Mesendoderm (in vitro differentiated cells): ENCODE measurements around the gene TRIM71.

Source experiments
- DNase-seq: peaks from one replicate; pipeline ENCODE4 v3.0.0; 2013
- H2AK5ac ChIP-seq: 2 replicates; pipeline ENCODE4 v1.6.1; 2013; ENCODE audit warnings: low read length, inconsistent platforms
- H2BK120ac ChIP-seq: 2 replicates; pipeline ENCODE4 v1.6.1; 2013; ENCODE audit warnings: low read depth, mild to moderate bottlenecking, low read length, moderate library complexity, mixed read lengths
- H2BK15ac ChIP-seq: replicated peaks from 2 replicates; pipeline ENCODE4 v1.6.1; 2013; ENCODE audit warnings: low read depth, mild to moderate bottlenecking, moderate library complexity
- H2BK5ac ChIP-seq: 2 replicates; pipeline ENCODE4 v1.6.1; 2013; ENCODE audit warnings: low read length, inconsistent platforms
- H3K18ac ChIP-seq: 2 replicates; pipeline ENCODE4 v1.6.1; 2013; ENCODE audit warnings: mild to moderate bottlenecking, low read length, mixed read lengths
- H3K23ac ChIP-seq: one replicate; pipeline ENCODE4 v1.6.1; 2013; ENCODE audit warnings: low read length
- H3K27ac ChIP-seq: 2 replicates; pipeline ENCODE4 v1.5.1; 2013; ENCODE audit warnings: low read depth, mild to moderate bottlenecking, inconsistent platforms, low read length, moderate library complexity
- H3K27me3 ChIP-seq: 2 replicates; pipeline ENCODE4 v1.6.1; 2013; ENCODE audit warnings: low read length, control low read depth, mild to moderate bottlenecking, inconsistent platforms; ENCODE audit not compliant: insufficient read depth, poor library complexity
- H3K36me3 ChIP-seq: 2 replicates; pipeline ENCODE4 v1.6.1; 2013; ENCODE audit warnings: low read length, inconsistent platforms; ENCODE audit not compliant: control insufficient read depth, insufficient read depth
- H3K4ac ChIP-seq: one replicate; pipeline ENCODE4 v1.6.1; 2013; ENCODE audit warnings: low read depth, mild to moderate bottlenecking, low read length, moderate library complexity
- H3K4me1 ChIP-seq: 2 replicates; pipeline ENCODE4 v1.6.1; 2013; ENCODE audit warnings: low read depth, low read length, inconsistent platforms; ENCODE audit not compliant: control insufficient read depth
- H3K4me2 ChIP-seq: 2 replicates; pipeline ENCODE4 v1.6.1; 2013; ENCODE audit warnings: low read length
- H3K4me3 ChIP-seq: 2 replicates; pipeline ENCODE4 v1.5.1; 2013; ENCODE audit warnings: mild to moderate bottlenecking, low read length
- H3K56ac ChIP-seq: one replicate; pipeline ENCODE4 v1.6.1; 2013; ENCODE audit warnings: low read length
- H3K79me1 ChIP-seq: 2 replicates; pipeline ENCODE4 v1.6.1; 2013; ENCODE audit warnings: low read length, inconsistent platforms
- H3K79me2 ChIP-seq: 2 replicates; pipeline ENCODE4 v1.6.1; 2013; ENCODE audit warnings: mild to moderate bottlenecking, low read length; ENCODE audit not compliant: control insufficient read depth, insufficient read depth
- H3K9ac ChIP-seq: 2 replicates; pipeline ENCODE4 v1.6.1; 2013; ENCODE audit warnings: low read length, inconsistent platforms
- H4K5ac ChIP-seq: one replicate; pipeline ENCODE4 v1.6.1; 2013; ENCODE audit warnings: low read length
- H4K8ac ChIP-seq: one replicate; pipeline ENCODE4 v1.6.1; 2013; ENCODE audit warnings: low read depth, mild to moderate bottlenecking, control low read depth, low read length, moderate library complexity
- WGBS: extraction: QIAGEN DNeasy Blood & Tissue Kit; methylation state at CpG from one replicate; pipeline ENCODE4 v1.1.7; 2013; ENCODE audit warnings: low lambda C conversion rate, missing lambda C conversion rate; ENCODE audit not compliant: insufficient coverage; ENCODE audit errors: extremely low coverage; 5-methylcytosine and 5-hydroxymethylcytosine counted together

TRIM71 gene

GRCh38 chr3:32888739-32889138 lies 70.9 kb downstream of the TRIM71 start:
- Histone ChIP-seq H3K9ac (no peak overlapping the region), H3K4ac (no peak overlapping the region), H2BK120ac (no peak overlapping the region), H3K27ac (no peak overlapping the region), H2BK5ac (no peak overlapping the region), H2BK15ac (no peak overlapping the region), H3K4me3 (no peak overlapping the region), H3K36me3 (peaks cover 33% of the 10 kb centered on the region), H3K18ac (no peak overlapping the region), H4K8ac (no peak overlapping the region), H3K4me2 (no peak overlapping the region), H3K56ac (no peak overlapping the region), H3K79me1 (peaks cover 39% of the 10 kb centered on the region), H3K23ac (no peak overlapping the region), H3K27me3 (no peaks in the 10 kb centered on the region), H2AK5ac (no peak overlapping the region), H3K4me1 (no peaks in the 10 kb centered on the region), H4K5ac (no peak overlapping the region), H3K79me2 (peaks cover 55% of the 10 kb centered on the region)
- no peak for DNase-seq
- no CpG with 5 or more reads among the region's 1 CpG for WGBS

GRCh38 chr3:32890420-32891276 lies 72.9 kb downstream of the TRIM71 start:
- H3K79me1 ChIP-seq: peaks cover 27% of the 10 kb centered on the region
- H3K9ac ChIP-seq: no peak overlapping the region
- no peak overlapping the region for H3K23ac ChIP-seq
- H3K4ac ChIP-seq: no peak overlapping the region
- no peak for DNase-seq
- no peaks in the 10 kb centered on the region for H3K27me3 ChIP-seq
- no peak overlapping the region for H3K4me2 ChIP-seq
- WGBS: no CpG with 5 or more reads among the region's 42 CpGs
- no peak overlapping the region for H4K8ac ChIP-seq
- no peak overlapping the region for H3K56ac ChIP-seq
- H4K5ac ChIP-seq: no peak overlapping the region
- no peak overlapping the region for H3K4me3 ChIP-seq
- H2BK120ac ChIP-seq: no peak overlapping the region
- peaks cover 26% of the 10 kb centered on the region for H3K36me3 ChIP-seq
- no peak overlapping the region for H3K18ac ChIP-seq
- H2BK5ac ChIP-seq: no peak overlapping the region
- H3K79me2 ChIP-seq: peaks cover 47% of the 10 kb centered on the region
- H2BK15ac ChIP-seq: no peak overlapping the region
- H3K4me1 ChIP-seq: no peaks in the 10 kb centered on the region
- H3K27ac ChIP-seq: no peak overlapping the region
- H2AK5ac ChIP-seq: no peak overlapping the region

GRCh38 chr3:32891365-32891764 lies 73.6 kb downstream of the TRIM71 start:
- no peak overlapping the region for H3K9ac ChIP-seq
- no peak overlapping the region for H3K23ac ChIP-seq
- H3K27ac ChIP-seq: no peak overlapping the region
- WGBS: no CpG with 5 or more reads among the region's 19 CpGs
- peaks cover 21% of the 10 kb centered on the region for H3K79me1 ChIP-seq
- H4K8ac ChIP-seq: no peak overlapping the region
- H2BK5ac ChIP-seq: no peak overlapping the region
- no peak overlapping the region for H3K4ac ChIP-seq
- no peak overlapping the region for H3K56ac ChIP-seq
- H3K4me3 ChIP-seq: no peak overlapping the region
- H2AK5ac ChIP-seq: no peak overlapping the region
- no peak overlapping the region for H3K4me2 ChIP-seq
- H2BK15ac ChIP-seq: no peak overlapping the region
- DNase-seq: no peak
- H2BK120ac ChIP-seq: no peak overlapping the region
- no peak overlapping the region for H3K18ac ChIP-seq
- no peak overlapping the region for H4K5ac ChIP-seq
- H3K27me3 ChIP-seq: no peaks in the 10 kb centered on the region
- peaks cover 21% of the 10 kb centered on the region for H3K36me3 ChIP-seq
- no peaks in the 10 kb centered on the region for H3K4me1 ChIP-seq
- peaks cover 44% of the 10 kb centered on the region for H3K79me2 ChIP-seq

GRCh38 chr3:32892625-32893598 lies 75.1 kb downstream of the TRIM71 start:
- Histone ChIP-seq H4K8ac (no peak overlapping the region), H3K27me3 (no peaks in the 10 kb centered on the region), H2BK120ac (no peak overlapping the region), H3K4me2 (no peak overlapping the region), H2BK15ac (no peak overlapping the region), H3K27ac (no peak overlapping the region), H3K4me1 (peaks cover 2% of the 10 kb centered on the region), H3K18ac (no peak overlapping the region), H4K5ac (no peak overlapping the region), H3K79me2 (peaks cover 37% of the 10 kb centered on the region), H3K56ac (no peak overlapping the region), H3K4ac (no peak overlapping the region), H3K9ac (no peak overlapping the region), H3K23ac (no peak overlapping the region), H3K79me1 (peaks cover 14% of the 10 kb centered on the region), H2AK5ac (no peak overlapping the region), H2BK5ac (no peak overlapping the region), H3K36me3 (peaks cover 12% of the 10 kb centered on the region), H3K4me3 (no peak overlapping the region)
- WGBS: no CpG with 5 or more reads among the region's 8 CpGs
- no peak for DNase-seq

- Histone ChIP-seq H3K4me3 (no peak overlapping the region), H3K4me2 (no peak overlapping the region), H2AK5ac (no peak overlapping the region), H2BK15ac (no peak overlapping the region), H2BK5ac (no peak overlapping the region), H3K18ac (no peak overlapping the region), H3K23ac (no peak overlapping the region), H3K36me3 (peaks cover 15% of the 10 kb centered on the region), H3K27ac (no peak overlapping the region), H4K5ac (no peak overlapping the region), H3K27me3 (no peaks in the 10 kb centered on the region), H3K9ac (no peak overlapping the region), H3K4me1 (peaks cover 7% of the 10 kb centered on the region), H2BK120ac (no peak overlapping the region), H3K56ac (no peak overlapping the region), H3K4ac (no peak overlapping the region), H3K79me1 (peaks cover 17% of the 10 kb centered on the region), H3K79me2 (peaks cover 32% of the 10 kb centered on the region), H4K8ac (no peak overlapping the region)
- DNase-seq: no peak
- no CpG with 5 or more reads among the region's 2 CpGs for WGBS
Measured at GRCh38 chr3:32894977-32895376, 77.2 kb downstream of the TRIM71 start.
